Activated CD8-positive, alpha-beta T cell treated with anti-CD3 and anti-CD28 coated beads for 36 hours (primary cell): Measurements from ENCODE around the gene SLC26A9. TPM values are rescaled to one million over a fixed set of nuclear protein-coding genes. Genes with fewer than 3 reads are reported as not detected.

Source experiments
- ATAC-seq: fragments of 200-7000 bp; cut with Tn5 transposase; one replicate; pipeline ENCODE4 v1.10.0; 2021; ENCODE audit warnings: mild to moderate bottlenecking, moderate library complexity
- CTCF ChIA-PET: fragments of 350-600 bp; sonication (Branson Sonifier 250); formaldehyde crosslinking; loops from one replicate; lab custom pipeline; 2021; ENCODE audit warnings: antibody characterized with exemption; lab: Charles Lee
- POLR2A ChIA-PET: fragments of 350-600 bp; sonication (Branson Sonifier 250); formaldehyde crosslinking; loops from one replicate; lab custom pipeline; 2021; ENCODE audit warnings: antibody characterized with exemption; lab: Charles Lee
- DNase-seq: peaks from one replicate; pipeline ENCODE4 v3.0.0-alpha.2; 2020
- H3K27ac Mint-ChIP-seq: one replicate; pipeline ENCODE4 v1.8.0; 2021; ENCODE audit warnings: mild to moderate bottlenecking, mixed read lengths
- H3K27me3 Mint-ChIP-seq: one replicate; pipeline ENCODE4 v1.8.0; 2021; ENCODE audit warnings: mixed read lengths
- H3K36me3 Mint-ChIP-seq: one replicate; pipeline ENCODE4 v1.8.0; 2021; ENCODE audit warnings: low read depth, mixed read lengths
- H3K4me1 Mint-ChIP-seq: one replicate; pipeline ENCODE4 v1.8.0; 2021; ENCODE audit warnings: low read depth, mixed read lengths
- H3K4me3 Mint-ChIP-seq: one replicate; pipeline ENCODE4 v1.8.0; 2021; ENCODE audit warnings: mild to moderate bottlenecking, moderate library complexity, mixed read lengths
- H3K9me3 Mint-ChIP-seq: one replicate; pipeline ENCODE4 v1.8.0; 2021; ENCODE audit warnings: mixed read lengths
- intact Hi-C: fragments of 100-400 bp; cut with micrococcal nuclease; formaldehyde crosslinking; loops from one replicate; pipeline ENCODE4 v1.10.0; 2022
- total RNA-seq, 2 experiments: library from RNA; stranded (reverse); gene quantifications; one replicate each; pipeline ENCODE4 v1.2.3, GENCODE V29; 2021
- TF ChIP-seq, protein P1 (sequence below): fragments of 200-600 bp; IDR thresholded peaks from one replicate; pipeline ENCODE4 v1.8.0; 2022; ENCODE audit warnings: antibody characterized with exemption, mild to moderate bottlenecking

SLC26A9 gene
- total RNA-seq, 2 experiments from 2014 or later = not detected

DNA sequence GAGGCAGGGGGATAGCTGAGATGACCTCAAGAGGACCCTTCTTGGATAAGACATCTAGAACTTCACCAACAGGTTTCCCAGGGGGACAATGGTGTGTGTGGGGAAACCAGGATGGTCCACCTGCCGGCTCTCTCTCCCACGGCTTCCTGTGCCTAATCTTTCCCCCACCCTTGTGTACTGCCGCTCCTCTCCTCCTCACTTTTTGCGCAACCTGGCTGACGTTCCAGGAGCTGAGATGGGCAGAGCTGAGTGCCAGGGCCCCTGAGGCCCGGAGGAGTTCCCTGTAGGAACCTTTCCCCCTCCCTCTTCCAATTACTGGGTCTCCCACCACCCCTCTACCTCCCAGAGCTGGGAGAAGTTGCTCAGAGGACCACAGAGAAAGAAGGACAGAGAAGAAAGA, 6.9 kb downstream of the SLC26A9 start:
- intact Hi-C loops = no loop called here
- Mint-ChIP-seq H3K27me3 (peaks cover 23% of the 10 kb centered on the region), H3K4me3 (no peak overlapping the region), H3K4me1 (no peaks in the 10 kb centered on the region), H3K9me3 (no peaks in the 10 kb centered on the region), H3K27ac (no peak overlapping the region), H3K36me3 (no peaks in the 10 kb centered on the region)
- ChIA-PET CTCF (no interaction called here), POLR2A (no interaction called here)
- no peak for ATAC-seq
- TF ChIP-seq, protein P1, sequence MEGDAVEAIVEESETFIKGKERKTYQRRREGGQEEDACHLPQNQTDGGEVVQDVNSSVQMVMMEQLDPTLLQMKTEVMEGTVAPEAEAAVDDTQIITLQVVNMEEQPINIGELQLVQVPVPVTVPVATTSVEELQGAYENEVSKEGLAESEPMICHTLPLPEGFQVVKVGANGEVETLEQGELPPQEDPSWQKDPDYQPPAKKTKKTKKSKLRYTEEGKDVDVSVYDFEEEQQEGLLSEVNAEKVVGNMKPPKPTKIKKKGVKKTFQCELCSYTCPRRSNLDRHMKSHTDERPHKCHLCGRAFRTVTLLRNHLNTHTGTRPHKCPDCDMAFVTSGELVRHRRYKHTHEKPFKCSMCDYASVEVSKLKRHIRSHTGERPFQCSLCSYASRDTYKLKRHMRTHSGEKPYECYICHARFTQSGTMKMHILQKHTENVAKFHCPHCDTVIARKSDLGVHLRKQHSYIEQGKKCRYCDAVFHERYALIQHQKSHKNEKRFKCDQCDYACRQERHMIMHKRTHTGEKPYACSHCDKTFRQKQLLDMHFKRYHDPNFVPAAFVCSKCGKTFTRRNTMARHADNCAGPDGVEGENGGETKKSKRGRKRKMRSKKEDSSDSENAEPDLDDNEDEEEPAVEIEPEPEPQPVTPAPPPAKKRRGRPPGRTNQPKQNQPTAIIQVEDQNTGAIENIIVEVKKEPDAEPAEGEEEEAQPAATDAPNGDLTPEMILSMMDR = no peak
- DNase-seq = no peak

DNA sequence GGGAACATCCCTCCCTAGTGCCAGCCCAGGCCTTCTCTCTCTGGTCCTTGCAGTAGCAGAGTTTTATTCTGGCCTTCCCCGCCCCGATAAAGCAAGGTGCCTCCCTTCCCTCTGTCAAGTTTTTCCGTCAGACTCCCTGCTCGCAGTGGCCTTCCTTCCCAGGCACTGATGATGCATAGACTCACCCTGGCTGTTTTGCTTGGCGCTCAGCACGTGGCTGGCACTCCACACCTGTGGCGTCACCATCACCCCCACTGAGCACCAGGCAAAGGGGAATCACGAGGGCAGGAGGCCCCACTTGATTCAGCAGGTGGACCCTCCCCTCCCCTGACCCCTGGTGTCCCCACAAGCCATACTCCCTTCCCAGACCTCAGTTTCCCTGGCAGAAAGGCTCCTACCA, 7.4 kb downstream of the SLC26A9 start:
- H3K4me3 Mint-ChIP-seq = no peak overlapping the region
- CTCF ChIA-PET = no interaction called here
- POLR2A ChIA-PET = no interaction called here

DNA sequence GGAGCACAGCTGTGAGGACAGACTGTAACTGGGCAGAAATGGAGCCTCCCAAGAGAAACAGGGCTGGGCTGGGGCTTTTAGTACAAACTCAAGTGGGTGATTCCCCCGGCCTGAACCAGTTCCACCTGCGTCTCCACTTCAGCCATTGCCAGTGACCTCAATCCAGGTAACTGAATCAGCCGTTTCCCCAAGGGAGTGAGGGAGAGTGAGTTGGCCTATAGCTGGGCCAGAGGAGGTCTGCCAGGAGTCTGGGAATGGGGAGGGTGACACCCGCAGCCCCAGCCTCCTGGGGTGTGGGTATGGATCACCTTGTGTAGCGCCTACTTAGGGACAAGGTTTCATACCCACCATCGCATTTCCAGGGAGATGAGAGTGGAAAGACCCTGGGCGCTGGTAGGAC, 8.5 kb downstream of the SLC26A9 start:
- Mint-ChIP-seq H3K9me3 (no peaks in the 10 kb centered on the region), H3K4me1 (no peaks in the 10 kb centered on the region), H3K27me3 (peaks cover 23% of the 10 kb centered on the region), H3K27ac (no peak overlapping the region), H3K36me3 (no peaks in the 10 kb centered on the region), H3K4me3 (no peak overlapping the region)
- intact Hi-C loops = no loop called here
- TF ChIP-seq, protein P1 = no peak
- DNase-seq (no peak), ATAC-seq (no peak)
- POLR2A ChIA-PET = no interaction called here
- CTCF ChIA-PET = interaction anchor here (1.3 kb wide), 1 partner anchor 15 kb away, joined by 5 read pairs; no protein-coding TSS in a partner anchor

More for the DNA sequence above, 7.4 kb downstream of the SLC26A9 start:
- DNase-seq (no peak), ATAC-seq (no peak)
- Mint-ChIP-seq H3K27ac (no peak overlapping the region), H3K4me1 (no peaks in the 10 kb centered on the region), H3K27me3 (peaks cover 23% of the 10 kb centered on the region), H3K36me3 (no peaks in the 10 kb centered on the region), H3K9me3 (no peaks in the 10 kb centered on the region)
- TF ChIP-seq, protein P1 = no peak
- intact Hi-C loops = no loop called here

DNA sequence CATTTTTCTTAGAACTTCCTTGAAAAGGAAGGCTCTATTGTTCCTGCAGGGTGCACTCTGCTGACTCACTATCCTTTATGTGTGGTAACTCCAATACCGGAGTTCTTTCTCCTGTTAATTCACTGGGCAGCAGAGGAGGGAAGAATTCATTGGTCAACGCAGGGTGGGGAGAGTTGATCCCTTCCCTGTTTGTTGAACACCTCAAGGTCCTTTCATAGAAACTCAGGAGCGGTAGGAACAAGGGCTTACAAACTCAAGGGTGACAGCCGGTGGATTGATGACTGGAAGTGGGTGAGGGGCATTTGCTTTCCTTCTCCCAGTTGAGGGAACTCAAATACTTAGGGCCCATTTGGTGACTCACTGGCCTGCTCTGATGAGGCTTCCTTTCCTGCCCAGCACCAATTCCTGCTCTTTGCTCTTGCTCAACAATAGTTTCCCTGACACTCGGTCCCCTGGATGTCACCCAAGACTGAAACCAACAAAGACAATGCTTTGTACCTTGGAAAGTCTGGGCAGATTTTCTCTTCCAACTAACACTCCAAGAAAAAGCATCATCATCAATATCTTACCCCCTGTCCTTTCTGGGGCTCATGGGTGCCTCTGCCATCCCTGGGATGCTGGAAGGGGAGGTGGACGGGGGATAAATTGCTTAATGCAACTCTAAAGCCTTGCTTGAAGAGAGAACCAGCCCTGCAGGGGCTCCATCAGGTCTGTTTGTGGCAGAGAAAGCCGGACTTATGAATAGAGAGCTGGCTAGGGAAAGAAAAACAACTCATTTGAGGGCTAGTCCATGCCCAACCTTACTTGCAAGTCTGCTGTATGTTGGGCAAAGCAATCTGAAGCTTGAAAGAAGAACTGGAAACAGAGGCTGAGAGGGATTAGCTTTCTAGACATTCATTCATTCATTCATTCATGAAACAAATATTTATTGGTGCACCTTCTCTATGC, 9.3 kb downstream of the SLC26A9 start:
- peaks cover 19% of the 10 kb centered on the region for H3K27me3 Mint-ChIP-seq
- no peaks in the 10 kb centered on the region for H3K36me3 Mint-ChIP-seq
- intact Hi-C loops = no loop called here
- DNase-seq = no peak
- ATAC-seq = no peak
- H3K4me1 Mint-ChIP-seq = no peaks in the 10 kb centered on the region
- TF ChIP-seq, protein P1 = no peak
- H3K27ac Mint-ChIP-seq = no peak overlapping the region
- no peaks in the 10 kb centered on the region for H3K9me3 Mint-ChIP-seq
- CTCF ChIA-PET = interaction anchor here (1.2 to 1.3 kb wide), 2 partner anchors 15 to 43 kb away, joined by 3 to 5 read pairs; no protein-coding TSS in a partner anchor
- POLR2A ChIA-PET = interaction anchor here (0.7 kb wide), 1 partner anchor 8 kb away, joined by 3 read pairs; no protein-coding TSS in a partner anchor
- no peak overlapping the region for H3K4me3 Mint-ChIP-seq

DNA sequence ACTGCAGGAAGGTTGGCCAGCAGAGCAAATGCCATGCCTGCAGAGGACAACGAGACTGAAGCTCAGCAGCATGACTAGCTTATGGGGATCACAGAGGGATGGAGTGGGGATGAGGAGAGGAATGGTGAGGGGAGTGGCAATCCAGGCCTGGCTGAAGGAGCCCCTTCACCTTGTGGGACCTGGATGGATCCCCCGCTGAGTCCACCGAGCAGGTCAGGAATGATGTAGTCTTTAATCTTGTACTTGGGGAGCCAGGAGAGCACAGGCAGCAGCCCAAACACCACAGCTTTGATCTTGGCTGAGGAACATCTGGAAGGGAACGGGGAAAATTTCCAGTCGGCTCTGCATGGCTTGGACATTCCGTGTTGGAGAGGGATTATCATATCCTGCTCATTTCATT, 10.5 kb downstream of the SLC26A9 start:
- ATAC-seq = no peak
- TF ChIP-seq, protein P1 = no peak
- peaks cover 12% of the 10 kb centered on the region for H3K27me3 Mint-ChIP-seq
- POLR2A ChIA-PET = interaction anchor here (0.7 kb wide), 1 partner anchor 9 kb away, joined by 3 read pairs; no protein-coding TSS in a partner anchor
- H3K4me3 Mint-ChIP-seq = no peak overlapping the region
- intact Hi-C loops = no loop called here
- DNase-seq = no peak
- H3K27ac Mint-ChIP-seq = no peak overlapping the region
- H3K36me3 Mint-ChIP-seq = no peaks in the 10 kb centered on the region
- CTCF ChIA-PET = interaction anchor here (0.8 to 1.2 kb wide), 3 partner anchors 12 to 45 kb away, joined by 3 to 4 read pairs (median 3); no protein-coding TSS in a partner anchor
- H3K4me1 Mint-ChIP-seq = no peaks in the 10 kb centered on the region
- no peaks in the 10 kb centered on the region for H3K9me3 Mint-ChIP-seq
